NB4 (cell line): ENCODE measurements around the gene ERBB4.

Source experiments
- MAX ChIP-seq: IDR thresholded peaks from 2 replicates; pipeline ENCODE4 v1.6.1; 2011; ENCODE audit warnings: low read depth, low read length
- POLR2A ChIP-seq: IDR thresholded peaks from 2 replicates; pipeline ENCODE4 v1.6.1; 2011; ENCODE audit warnings: mild to moderate bottlenecking; ENCODE audit not compliant: insufficient read length; ENCODE audit errors: extremely low read depth
- TF ChIP-seq, protein P1 (sequence below): IDR thresholded peaks from one replicate; pipeline ENCODE4 v1.5.1; 2012; ENCODE audit warnings: low read depth, low read length

DNA sequence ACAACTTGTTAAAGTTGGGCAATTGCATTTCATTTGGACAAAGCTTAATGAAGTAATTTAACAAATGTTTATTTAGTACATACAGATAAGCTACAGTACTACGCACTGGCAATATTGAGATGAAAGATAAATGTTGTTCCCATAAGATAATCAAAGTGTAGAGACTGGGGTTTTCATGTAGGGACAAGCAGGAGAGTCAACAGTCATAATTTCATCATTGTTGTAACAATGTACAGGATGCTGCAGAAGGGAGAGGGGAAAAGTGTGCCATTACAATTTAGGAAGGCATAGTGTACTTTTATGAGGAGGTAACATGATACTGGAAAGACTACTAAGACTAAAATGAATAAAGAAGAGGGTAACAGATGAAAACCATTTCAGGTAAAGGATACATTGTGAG, 441.6 kb downstream of the ERBB4 start:
- TF ChIP-seq, protein P1, sequence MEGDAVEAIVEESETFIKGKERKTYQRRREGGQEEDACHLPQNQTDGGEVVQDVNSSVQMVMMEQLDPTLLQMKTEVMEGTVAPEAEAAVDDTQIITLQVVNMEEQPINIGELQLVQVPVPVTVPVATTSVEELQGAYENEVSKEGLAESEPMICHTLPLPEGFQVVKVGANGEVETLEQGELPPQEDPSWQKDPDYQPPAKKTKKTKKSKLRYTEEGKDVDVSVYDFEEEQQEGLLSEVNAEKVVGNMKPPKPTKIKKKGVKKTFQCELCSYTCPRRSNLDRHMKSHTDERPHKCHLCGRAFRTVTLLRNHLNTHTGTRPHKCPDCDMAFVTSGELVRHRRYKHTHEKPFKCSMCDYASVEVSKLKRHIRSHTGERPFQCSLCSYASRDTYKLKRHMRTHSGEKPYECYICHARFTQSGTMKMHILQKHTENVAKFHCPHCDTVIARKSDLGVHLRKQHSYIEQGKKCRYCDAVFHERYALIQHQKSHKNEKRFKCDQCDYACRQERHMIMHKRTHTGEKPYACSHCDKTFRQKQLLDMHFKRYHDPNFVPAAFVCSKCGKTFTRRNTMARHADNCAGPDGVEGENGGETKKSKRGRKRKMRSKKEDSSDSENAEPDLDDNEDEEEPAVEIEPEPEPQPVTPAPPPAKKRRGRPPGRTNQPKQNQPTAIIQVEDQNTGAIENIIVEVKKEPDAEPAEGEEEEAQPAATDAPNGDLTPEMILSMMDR = no peak
- TF ChIP-seq POLR2A (no peak), MAX (no peak)
